ENCODE data around the gene HLA-DRB1.

DNA sequence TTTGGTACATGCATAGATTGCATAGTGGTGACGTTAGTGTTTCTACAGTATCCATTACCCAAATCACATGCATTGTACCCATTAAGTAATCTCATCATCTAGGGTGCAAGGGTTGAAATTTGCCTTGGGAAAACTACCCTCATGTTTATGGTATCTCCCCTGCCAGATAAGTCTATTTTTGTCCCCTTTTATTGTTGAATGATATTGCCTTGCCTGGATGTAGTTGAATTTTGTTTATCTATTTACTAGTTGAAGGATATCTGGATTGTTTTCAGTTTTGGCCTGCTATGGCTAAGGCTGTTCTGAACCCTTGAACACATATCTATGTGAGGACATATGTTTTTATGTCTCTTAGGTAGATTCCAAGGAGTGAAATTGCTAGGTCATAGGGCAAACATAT, 13.4 kb downstream of the HLA-DRB1 start:
- no peak for TF ChIP-seq POLR2AphosphoS5 (IDR thresholded peaks at IDR 0.05; ENCODE audit: low read depth, low read length)
- TF ChIP-seq SIN3A (IDR thresholded peaks at IDR 0.05; ENCODE audit: borderline replicate concordance, insufficient read depth, low read length), result no peak
- TF ChIP-seq FOXP2 (optimal IDR thresholded peaks at IDR 0.05; ENCODE audit: borderline replicate concordance, extremely low read depth, extremely low read length, insufficient read depth), result no peak
- TF ChIP-seq TAF1 (IDR thresholded peaks at IDR 0.05; ENCODE audit: borderline replicate concordance, insufficient read depth, low read length), result no peak
- TF ChIP-seq, protein P1, sequence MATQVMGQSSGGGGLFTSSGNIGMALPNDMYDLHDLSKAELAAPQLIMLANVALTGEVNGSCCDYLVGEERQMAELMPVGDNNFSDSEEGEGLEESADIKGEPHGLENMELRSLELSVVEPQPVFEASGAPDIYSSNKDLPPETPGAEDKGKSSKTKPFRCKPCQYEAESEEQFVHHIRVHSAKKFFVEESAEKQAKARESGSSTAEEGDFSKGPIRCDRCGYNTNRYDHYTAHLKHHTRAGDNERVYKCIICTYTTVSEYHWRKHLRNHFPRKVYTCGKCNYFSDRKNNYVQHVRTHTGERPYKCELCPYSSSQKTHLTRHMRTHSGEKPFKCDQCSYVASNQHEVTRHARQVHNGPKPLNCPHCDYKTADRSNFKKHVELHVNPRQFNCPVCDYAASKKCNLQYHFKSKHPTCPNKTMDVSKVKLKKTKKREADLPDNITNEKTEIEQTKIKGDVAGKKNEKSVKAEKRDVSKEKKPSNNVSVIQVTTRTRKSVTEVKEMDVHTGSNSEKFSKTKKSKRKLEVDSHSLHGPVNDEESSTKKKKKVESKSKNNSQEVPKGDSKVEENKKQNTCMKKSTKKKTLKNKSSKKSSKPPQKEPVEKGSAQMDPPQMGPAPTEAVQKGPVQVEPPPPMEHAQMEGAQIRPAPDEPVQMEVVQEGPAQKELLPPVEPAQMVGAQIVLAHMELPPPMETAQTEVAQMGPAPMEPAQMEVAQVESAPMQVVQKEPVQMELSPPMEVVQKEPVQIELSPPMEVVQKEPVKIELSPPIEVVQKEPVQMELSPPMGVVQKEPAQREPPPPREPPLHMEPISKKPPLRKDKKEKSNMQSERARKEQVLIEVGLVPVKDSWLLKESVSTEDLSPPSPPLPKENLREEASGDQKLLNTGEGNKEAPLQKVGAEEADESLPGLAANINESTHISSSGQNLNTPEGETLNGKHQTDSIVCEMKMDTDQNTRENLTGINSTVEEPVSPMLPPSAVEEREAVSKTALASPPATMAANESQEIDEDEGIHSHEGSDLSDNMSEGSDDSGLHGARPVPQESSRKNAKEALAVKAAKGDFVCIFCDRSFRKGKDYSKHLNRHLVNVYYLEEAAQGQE (IDR thresholded peaks at IDR 0.05; ENCODE audit: insufficient read depth in 1 of 2, low read depth in 2 of 2, low read length in 2 of 2), result no peak
